HG03378 (cell line): Measurements from ENCODE around the gene KLF4.

ENCODE experiments used
- ATAC-seq: cut with Tn5 transposase; IDR thresholded peaks from one replicate; pipeline ENCODE4 v1.9.1; 2021; ENCODE audit warnings: mild to moderate bottlenecking, moderate library complexity; ENCODE audit not compliant: unreplicated experiment

KLF4 gene

GRCh38 chr9:107455425-107456135, 34.0 kb downstream of the KLF4 start:
- ATAC-seq, result no peak

GRCh38 chr9:107453479-107453878, 36.1 kb downstream of the KLF4 start:
- no peak for ATAC-seq

GRCh38 chr9:107447834-107448233, 41.7 kb downstream of the KLF4 start:
- no peak for ATAC-seq

GRCh38 chr9:107447081-107447480, 42.5 kb downstream of the KLF4 start:
- ATAC-seq, result no peak

GRCh38 chr9:107446491-107446890, 43.1 kb downstream of the KLF4 start:
- no peak for ATAC-seq

GRCh38 chr9:107443786-107444185, 45.8 kb downstream of the KLF4 start:
- no peak for ATAC-seq

GRCh38 chr9:107439991-107440456, 49.5 kb downstream of the KLF4 start:
- no peak for ATAC-seq

GRCh38 chr9:107438211-107439031, 51.1 kb downstream of the KLF4 start:
- ATAC-seq, result no peak

GRCh38 chr9:107437716-107438115, 51.9 kb downstream of the KLF4 start:
- ATAC-seq, result no peak

GRCh38 chr9:107435415-107435814, 54.2 kb downstream of the KLF4 start:
- no peak for ATAC-seq
